Retinal pigment epithelial cell (primary cell): Measurements from ENCODE around the gene CBLN1.

Experiments used
- DNase-seq: peaks from one replicate; pipeline ENCODE4 v3.0.0-alpha.2; 2010; ENCODE audit warnings: low read depth
- H3K4me3 ChIP-seq: 2 replicates; pipeline ENCODE4 v1.5.1; 2011; ENCODE audit warnings: mild to moderate bottlenecking, low read length, control low read depth, moderate library complexity
- TF ChIP-seq, protein P1 (sequence below): conservative IDR thresholded peaks from 2 replicates; pipeline ENCODE4 v1.5.1; 2011; ENCODE audit warnings: low read depth, low read length, control low read depth, inconsistent platforms

The CBLN1 gene

DNA sequence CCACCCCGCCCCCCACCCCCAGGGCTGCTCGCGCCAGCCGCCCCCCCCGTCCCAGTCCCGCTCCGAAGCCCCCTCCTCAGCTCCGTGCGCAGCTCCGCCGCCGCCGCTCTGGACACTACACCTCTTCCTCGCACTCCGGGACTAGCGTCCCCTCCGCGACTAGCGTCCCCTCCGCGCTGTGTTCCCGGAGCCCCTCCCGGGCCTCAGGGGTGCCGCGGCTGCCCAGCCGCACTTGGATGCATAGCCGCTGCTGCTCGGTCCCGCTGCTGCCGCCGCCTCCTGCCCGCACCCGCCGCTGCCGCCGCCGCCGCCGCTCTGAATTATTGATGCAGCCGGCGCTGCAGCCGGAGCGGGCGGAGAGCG lies at the start of gene CBLN1:
CBLN1 (minus strand) TSS at position 359 of the 363 bp plus-strand sequence. CDS start 373 bp downstream, outside the sequence.
- no peak within 1 kb of the TSS for H3K4me3 ChIP-seq
- TF ChIP-seq, protein P1, sequence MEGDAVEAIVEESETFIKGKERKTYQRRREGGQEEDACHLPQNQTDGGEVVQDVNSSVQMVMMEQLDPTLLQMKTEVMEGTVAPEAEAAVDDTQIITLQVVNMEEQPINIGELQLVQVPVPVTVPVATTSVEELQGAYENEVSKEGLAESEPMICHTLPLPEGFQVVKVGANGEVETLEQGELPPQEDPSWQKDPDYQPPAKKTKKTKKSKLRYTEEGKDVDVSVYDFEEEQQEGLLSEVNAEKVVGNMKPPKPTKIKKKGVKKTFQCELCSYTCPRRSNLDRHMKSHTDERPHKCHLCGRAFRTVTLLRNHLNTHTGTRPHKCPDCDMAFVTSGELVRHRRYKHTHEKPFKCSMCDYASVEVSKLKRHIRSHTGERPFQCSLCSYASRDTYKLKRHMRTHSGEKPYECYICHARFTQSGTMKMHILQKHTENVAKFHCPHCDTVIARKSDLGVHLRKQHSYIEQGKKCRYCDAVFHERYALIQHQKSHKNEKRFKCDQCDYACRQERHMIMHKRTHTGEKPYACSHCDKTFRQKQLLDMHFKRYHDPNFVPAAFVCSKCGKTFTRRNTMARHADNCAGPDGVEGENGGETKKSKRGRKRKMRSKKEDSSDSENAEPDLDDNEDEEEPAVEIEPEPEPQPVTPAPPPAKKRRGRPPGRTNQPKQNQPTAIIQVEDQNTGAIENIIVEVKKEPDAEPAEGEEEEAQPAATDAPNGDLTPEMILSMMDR = no peak
- no peak for DNase-seq

DNA sequence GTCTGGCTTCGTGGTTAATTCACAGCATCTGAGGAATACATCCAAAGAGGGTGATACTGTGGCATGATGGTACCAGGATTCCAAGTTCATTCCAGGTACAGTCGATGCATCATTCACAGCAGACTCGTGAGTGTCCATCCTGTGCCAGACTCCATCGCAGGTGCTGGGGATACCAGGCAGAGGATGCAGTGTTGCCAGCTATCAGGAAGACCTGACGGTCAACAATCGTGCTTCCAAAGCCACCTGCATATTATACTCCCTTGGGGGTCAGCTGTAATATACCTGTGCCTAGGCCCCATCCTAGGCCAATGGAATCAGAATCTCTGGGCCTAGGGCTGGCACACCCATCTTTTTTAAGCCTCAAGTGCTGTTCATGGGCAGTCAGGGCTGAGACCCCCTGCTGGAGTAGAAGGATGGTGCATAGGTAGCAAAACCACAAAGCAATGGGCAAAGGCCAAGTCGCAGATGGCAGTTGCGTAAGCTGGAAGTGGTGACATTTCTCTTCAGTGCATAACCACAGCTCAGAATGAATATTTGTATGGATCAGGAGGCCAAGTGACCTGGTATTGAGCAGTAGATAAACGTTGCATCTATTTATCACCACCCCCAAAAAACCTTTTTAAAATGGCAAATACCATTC lies 49.0 kb upstream of the CBLN1 start:
- TF ChIP-seq, protein P1 = no peak
- no peak overlapping the region for H3K4me3 ChIP-seq
- DNase-seq = no peak

DNA sequence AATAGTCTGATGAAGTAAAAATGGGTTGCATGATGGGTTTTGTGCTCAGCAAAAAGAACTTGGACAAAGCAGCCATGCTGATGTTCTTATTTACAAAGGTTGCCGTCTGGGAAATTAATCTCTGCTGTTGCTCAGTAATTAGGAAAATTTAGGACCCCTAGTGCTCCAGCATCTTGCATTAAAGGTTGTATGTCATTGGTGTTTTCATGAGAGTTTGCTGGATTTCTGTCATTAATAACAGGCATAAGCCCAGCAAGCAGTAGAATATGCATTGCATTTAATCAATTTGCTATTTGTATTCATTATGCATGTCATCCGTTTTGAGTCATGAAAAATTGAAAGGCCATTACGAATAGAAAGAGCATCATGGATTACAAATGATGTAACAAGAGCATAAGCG lies 46.7 kb upstream of the CBLN1 start:
- no peak overlapping the region for H3K4me3 ChIP-seq
- DNase-seq = no peak
- TF ChIP-seq, protein P1 = no peak

DNA sequence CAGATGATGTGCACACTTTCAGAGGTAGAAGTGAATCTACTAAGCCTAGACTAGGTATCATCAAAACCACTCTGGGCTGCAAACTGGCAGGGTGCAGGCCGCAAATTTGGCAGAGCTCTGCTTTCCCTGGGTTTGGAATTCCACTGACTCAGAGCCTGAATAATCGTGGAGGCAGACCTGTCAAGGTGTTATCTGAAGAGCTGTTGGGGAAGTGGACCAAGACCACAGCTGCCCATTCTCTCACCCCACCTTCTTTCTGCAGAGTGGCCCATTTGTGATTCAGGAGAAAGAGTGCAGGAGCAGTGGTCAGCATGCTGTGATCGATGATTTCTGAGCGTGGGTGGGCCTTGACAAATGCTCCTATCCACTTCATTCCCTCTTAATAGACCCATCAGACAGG lies 45.8 kb upstream of the CBLN1 start:
- TF ChIP-seq, protein P1 = no peak
- DNase-seq = no peak

DNA sequence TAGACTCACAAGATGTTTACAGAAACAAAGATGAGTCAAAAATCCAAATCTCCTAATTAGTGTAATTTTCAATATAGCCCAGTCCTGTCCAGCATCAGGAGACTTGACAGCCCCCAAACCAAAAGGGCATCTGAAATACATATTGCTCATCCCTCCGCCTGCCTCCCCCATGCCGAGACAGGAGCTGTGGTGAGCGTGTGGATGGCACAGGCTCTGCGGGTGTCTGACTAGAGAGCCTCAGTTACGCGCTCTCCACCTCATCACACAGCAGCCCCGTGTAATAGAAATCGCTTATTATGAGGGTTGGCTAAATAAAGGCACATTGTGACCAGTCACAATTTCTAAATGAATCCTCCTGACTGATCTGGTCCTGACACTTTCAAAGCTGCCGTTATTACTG lies 43.1 kb upstream of the CBLN1 start:
- TF ChIP-seq, protein P1 = no peak
- H3K4me3 ChIP-seq = no peak overlapping the region
- no peak for DNase-seq

More for the DNA sequence above, 45.8 kb upstream of the CBLN1 start:
- H3K4me3 ChIP-seq = no peak overlapping the region

DNA sequence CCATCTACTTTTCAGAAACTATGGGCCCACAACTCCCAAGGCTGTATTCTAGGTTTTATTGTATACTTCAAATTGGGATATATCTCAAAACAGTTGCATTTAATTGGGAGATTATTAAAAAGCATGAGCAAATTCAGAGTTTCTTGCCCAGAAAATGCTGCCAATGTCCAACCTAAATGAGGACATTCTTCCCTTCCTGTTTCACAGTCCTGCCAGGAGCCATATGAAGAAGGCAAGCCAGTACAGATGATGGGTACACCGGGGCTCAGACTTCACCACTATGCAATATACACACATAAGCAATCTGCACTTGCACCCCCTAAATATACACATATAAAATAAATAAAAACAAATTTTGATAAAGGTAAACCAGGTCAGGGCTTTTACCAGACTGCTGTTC lies 34.0 kb upstream of the CBLN1 start:
- TF ChIP-seq, protein P1 = no peak
- H3K4me3 ChIP-seq = no peak overlapping the region
- DNase-seq = no peak

DNA sequence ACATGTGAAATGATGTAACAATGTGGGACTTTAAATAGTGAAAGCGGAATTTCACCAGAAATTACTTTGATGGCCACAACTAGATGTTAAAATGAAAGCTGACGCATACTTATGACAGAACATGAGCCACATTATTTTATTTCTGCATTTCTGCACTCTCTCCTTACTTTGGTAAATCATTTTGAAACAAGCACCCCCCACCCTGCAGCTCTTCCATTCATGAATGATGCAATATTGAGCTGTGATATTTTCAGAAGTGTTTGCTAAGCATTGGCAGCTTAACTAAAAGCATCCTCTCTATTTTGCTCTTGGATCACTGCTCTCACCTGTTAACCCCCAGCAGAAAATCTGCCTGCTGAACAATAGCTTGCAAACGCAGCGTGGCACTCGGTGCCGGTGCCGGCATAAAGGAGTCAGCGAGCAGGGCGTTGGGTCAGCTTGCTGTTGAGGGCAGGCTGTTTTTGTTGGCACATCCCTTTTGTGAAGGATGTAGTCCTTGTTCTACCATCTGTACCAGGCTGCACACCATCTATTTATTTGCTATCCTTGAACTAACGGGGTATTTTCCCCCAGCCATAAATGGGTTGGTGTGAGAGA lies 30.8 kb upstream of the CBLN1 start:
- no peak for DNase-seq
- TF ChIP-seq, protein P1 = no peak
- H3K4me3 ChIP-seq = no peak overlapping the region
